HepG2 (cell line): ENCODE measurements around the gene DNAJB8.

Experiments used
- ARNTL ChIP-seq: sonication (generic); formaldehyde crosslinking; IDR thresholded peaks from 2 replicates; pipeline ENCODE4 v1.4.0; 2020; ENCODE audit warnings: mild to moderate bottlenecking, missing genetic modification reagents
- ATF3 ChIP-seq: sonication (generic); formaldehyde crosslinking; IDR thresholded peaks from 2 replicates; pipeline ENCODE4 v1.4.0; 2020; ENCODE audit warnings: missing genetic modification reagents
- BRCA1 ChIP-seq: sonication (generic); formaldehyde crosslinking; IDR thresholded peaks from 2 replicates; pipeline ENCODE4 v1.4.0; 2020; ENCODE audit warnings: missing genetic modification reagents
- CTCF ChIP-seq: sonication (generic); formaldehyde crosslinking; IDR thresholded peaks from 2 replicates; pipeline ENCODE4 v1.5.0; 2020; ENCODE audit warnings: mild to moderate bottlenecking, missing genetic modification reagents, moderate library complexity
- MAFK ChIP-seq, 2 experiments: IDR thresholded peaks in 1 of 2; conservative IDR thresholded peaks in 1 of 2; 2 replicates each; pipeline ENCODE4 v1.6.1; 2011; ENCODE audit warnings: improper control_type of control experiment in 2 of 2, low read length in 2 of 2
- PRDM10 ChIP-seq: sonication (generic); formaldehyde crosslinking; IDR thresholded peaks from 2 replicates; pipeline ENCODE4 v1.4.0; 2020; ENCODE audit warnings: low read depth, missing genetic modification reagents
- RARA ChIP-seq: IDR thresholded peaks from 2 replicates; pipeline ENCODE4 v1.6.1; 2016; ENCODE audit warnings: missing genetic modification reagents, missing compliant biosample characterization
- SIN3B ChIP-seq: fragments of 150-350 bp; IDR thresholded peaks from 2 replicates; pipeline ENCODE4 v1.6.1; 2014; ENCODE audit warnings: low read length
- TOE1 ChIP-seq: sonication (generic); formaldehyde crosslinking; IDR thresholded peaks from 2 replicates; pipeline ENCODE4 v1.4.0; 2020; ENCODE audit warnings: mild to moderate bottlenecking, missing genetic modification reagents
- ZSCAN30 ChIP-seq: sonication (generic); formaldehyde crosslinking; IDR thresholded peaks from 2 replicates; pipeline ENCODE4 v1.5.0; 2020; ENCODE audit warnings: mild to moderate bottlenecking, missing genetic modification reagents

GRCh38 chr3:128504963-128505730, 38.5 kb upstream of the DNAJB8 start:
- TF ChIP-seq RARA (CRISPR knock-in tag) (no peak), MAFK (conservative IDR thresholded peaks at IDR 0.05 in 1 of 2, IDR thresholded peaks at IDR 0.05 in 1 of 2; ENCODE audit: low read length in 2 of 2) (no peak), PRDM10 (CRISPR knock-in tag) (no peak), ARNTL (CRISPR knock-in tag) (no peak), TOE1 (CRISPR knock-in tag) (no peak), CTCF (CRISPR knock-in tag) (no peak), BRCA1 (no peak), ATF3 (CRISPR knock-in tag) (no peak), ZSCAN30 (CRISPR knock-in tag) (no peak), SIN3B (no peak)
